ENCODE results near the gene MAFG.

The MAFG gene

DNA sequence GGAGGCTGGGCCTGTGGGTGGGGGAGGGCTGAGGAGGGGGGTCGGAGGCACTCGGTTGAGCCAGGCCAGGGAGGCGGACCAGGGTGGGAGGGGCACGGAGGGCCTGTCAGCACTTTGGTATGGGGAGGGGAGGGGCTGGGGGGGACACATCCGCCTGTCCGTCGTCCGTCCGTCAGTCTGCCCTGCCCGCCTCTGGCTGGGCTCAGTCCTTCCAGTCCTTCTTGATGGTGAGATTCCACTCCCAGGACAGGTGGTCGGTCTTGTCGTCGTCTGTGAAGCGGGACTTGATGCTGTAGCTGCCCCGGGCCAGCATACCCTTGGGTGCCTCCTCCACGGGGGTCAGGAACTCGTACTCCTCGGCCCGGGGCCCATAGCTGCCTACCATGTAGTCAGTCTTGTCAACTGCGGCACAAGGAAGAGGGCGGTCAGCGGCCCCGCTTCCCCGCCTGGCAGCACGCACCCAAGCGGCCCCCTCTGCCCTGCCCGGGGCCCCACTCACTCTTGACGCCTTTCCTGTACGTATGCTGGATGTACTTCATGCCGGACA is 58.8 kb downstream of the MAFG start:
- no peak for DNase-seq (ENCODE audit: low spot score)

Measured in putamen (tissue), 1 donor.